Activated T-cell treated with anti-CD3 and anti-CD28 coated beads, Interleukin-2, amount 50 U/mL, for 4 hours (primary cell): Measurements from ENCODE around the gene ADPGK. TPM values are rescaled to one million over a fixed set of nuclear protein-coding genes. Genes with fewer than 3 reads are reported as not detected.
A peak's percentile ranks its signal among the peaks of the same experiment; 100 is the strongest.
"Not testable (repeated sequence)": the region's sequence is repeated elsewhere in the genome, so short reads cannot be mapped to it uniquely, and the experiment has no call there.

Experiments used
- ATAC-seq, 2 donors: fragments of 200-7000 bp; cut with Tn5 transposase; one replicate each; pipeline ENCODE4 v1.10.0; 2021
- DNase-seq: peaks from one replicate; pipeline ENCODE4 v3.0.0-alpha.2; 2020
- H3K27me3 Mint-ChIP-seq: one replicate; pipeline ENCODE4 v1.8.0; 2021; ENCODE audit warnings: low read depth, mixed read lengths
- H3K36me3 Mint-ChIP-seq: one replicate; pipeline ENCODE4 v1.8.0; 2022; ENCODE audit warnings: mixed read lengths; ENCODE audit not compliant: insufficient read depth
- H3K4me1 Mint-ChIP-seq: one replicate; pipeline ENCODE4 v1.8.0; 2021; ENCODE audit warnings: low read depth, mixed read lengths
- H3K4me3 Mint-ChIP-seq: one replicate; pipeline ENCODE4 v1.8.0; 2021; ENCODE audit warnings: mild to moderate bottlenecking, moderate library complexity, mixed read lengths
- H3K9me3 Mint-ChIP-seq: one replicate; pipeline ENCODE4 v1.8.0; 2021; ENCODE audit warnings: mixed read lengths
- total RNA-seq, 3 donors: library from RNA; stranded (reverse); gene quantifications; one replicate each; pipeline ENCODE4 v1.2.1, GENCODE V29; 2021

The ADPGK gene
- total RNA-seq, 3 donors from 2014 or later: 79.0 to 81.9 (median 81.8) TPM

GRCh38 chr15:72722071-72722696 is 61.4 kb downstream of the ADPGK start:
- H3K4me3 Mint-ChIP-seq: no peak overlapping the region
- DNase-seq: peak; percentile 60
- H3K9me3 Mint-ChIP-seq: no peaks in the 10 kb centered on the region
- H3K27me3 Mint-ChIP-seq: no peaks in the 10 kb centered on the region
- ATAC-seq: peak in 1 of 2 donors; percentile 40
- peaks cover 22% of the 10 kb centered on the region for H3K36me3 Mint-ChIP-seq
- peaks cover 2% of the 10 kb centered on the region for H3K4me1 Mint-ChIP-seq

DNA sequence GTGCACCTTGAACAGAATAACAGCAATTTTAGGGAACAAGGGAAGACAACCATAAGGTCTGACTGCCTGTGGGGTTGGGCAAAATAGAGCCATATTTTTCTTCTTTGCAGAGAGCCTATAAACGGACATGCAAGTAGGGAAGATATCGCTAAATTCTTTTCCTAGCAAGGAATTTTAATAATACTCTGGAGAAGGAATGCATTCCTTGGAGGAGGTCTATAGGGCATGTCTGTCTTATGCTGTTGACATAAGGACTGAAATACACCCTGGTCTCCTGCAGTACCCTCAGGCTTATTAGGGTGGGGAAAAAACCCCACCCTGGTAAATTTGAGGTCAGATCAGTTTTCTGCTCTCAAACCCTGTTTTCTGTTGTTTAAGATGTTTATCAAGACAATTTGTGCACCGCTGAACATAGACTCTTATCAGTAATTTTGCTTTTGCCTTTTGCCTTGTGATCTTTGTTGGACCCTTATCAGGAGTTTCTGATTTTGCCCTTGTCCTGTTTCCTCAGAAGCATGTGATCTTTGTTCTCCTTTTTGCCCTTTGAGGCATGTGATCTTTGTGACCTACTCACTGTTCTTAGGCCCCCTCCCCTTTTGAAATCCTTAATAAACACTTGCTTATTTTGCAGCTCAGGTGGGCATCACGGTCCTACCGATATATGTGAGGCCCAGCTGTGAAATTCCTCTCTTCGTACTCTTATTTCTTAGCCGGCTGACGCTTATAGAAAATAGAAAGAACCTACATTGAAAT is 74.8 kb downstream of the ADPGK start:
- H3K4me1 Mint-ChIP-seq, H3K27me3 Mint-ChIP-seq, H3K4me3 Mint-ChIP-seq, DNase-seq, ATAC-seq, H3K9me3 Mint-ChIP-seq: not testable (repeated sequence)
- H3K36me3 Mint-ChIP-seq: peaks cover 10% of the 10 kb centered on the region

GRCh38 chr15:72706266-72706665 is 77.3 kb downstream of the ADPGK start:
- DNase-seq: no peak
- ATAC-seq: no peak
- Mint-ChIP-seq H3K4me1 (peaks cover 3% of the 10 kb centered on the region), H3K27me3 (no peaks in the 10 kb centered on the region), H3K36me3 (peaks cover 5% of the 10 kb centered on the region), H3K9me3 (no peaks in the 10 kb centered on the region), H3K4me3 (no peak overlapping the region)

Other genes starting within 250 kb of the ADPGK start
- gene GOLGA6B, start 129.1 kb downstream of the ADPGK start, total RNA-seq: not detected
- gene HIGD2B, start 97.6 kb downstream of the ADPGK start, total RNA-seq: under 1 TPM in 2 of 3 donors, not detected in 1; 0.18 to 0.33 TPM
- 10 to 100 TPM; 12.1 to 16.5 (median 15.0) TPM for gene BBS4, start 97.6 kb downstream of the ADPGK start, total RNA-seq